Tibial artery (tissue), 4 donors: ENCODE data around the gene CSNK1A1.

ENCODE experiments used
- DNase-seq, 2 donors: peaks; one replicate each; pipeline ENCODE4 v3.0.0-alpha.2; 2019
- H3K27ac ChIP-seq, 2 donors: fragments of 200-600 bp; sonication (generic) in 1 of 2; 1 replicate in 1 of 2; 2 replicates in 1 of 2; pipeline ENCODE4 v1.5.1; 2018 to 2019; ENCODE audit warnings: mild to moderate bottlenecking in 1 of 2
- H3K27me3 ChIP-seq, 2 donors: fragments of 200-600 bp; sonication (generic) in 1 of 2; one replicate each; pipeline versions ENCODE4 v1.5.1 to v1.6.0; 2016 to 2019
- H3K36me3 ChIP-seq, 3 donors: fragments of 200-600 bp; sonication (generic) in 2 of 3; one replicate each; pipeline ENCODE4 v1.5.1; 2016 to 2019; ENCODE audit warnings: mild to moderate bottlenecking in 2 of 3
- H3K4me1 ChIP-seq, 4 donors: fragments of 200-600 bp; sonication (generic) in 2 of 4; 1 replicate in 3 of 4; 2 replicates in 1 of 4; pipeline ENCODE4 v1.5.1; 2016 to 2019
- H3K4me3 ChIP-seq, 2 donors: fragments of 200-600 bp; sonication (generic) in 1 of 2; 1 replicate in 1 of 2; 2 replicates in 1 of 2; pipeline ENCODE4 v1.5.1; 2018 to 2019; ENCODE audit warnings: mild to moderate bottlenecking in 2 of 2
- H3K9me3 ChIP-seq, 3 donors: fragments of 200-600 bp; sonication (generic) in 1 of 3; one replicate each; pipeline ENCODE4 v1.5.1; 2016 to 2019
- intact Hi-C: fragments of 100-400 bp; cut with DNase I; formaldehyde crosslinking; loops from one replicate; pipeline ENCODE4 v1.15.0; 2023; ENCODE audit warnings: low total_unique reads
- TF ChIP-seq, protein P1 (sequence below), 2 experiments: fragments of 200-600 bp in 1 of 2; fragments of 450-650 bp in 1 of 2; IDR thresholded peaks; one replicate each; pipeline ENCODE4 v1.5.1; 2017 to 2019; ENCODE audit warnings: antibody characterized with exemption in 2 of 2, mild to moderate bottlenecking in 1 of 2, moderate library complexity in 1 of 2

The CSNK1A1 gene

DNA sequence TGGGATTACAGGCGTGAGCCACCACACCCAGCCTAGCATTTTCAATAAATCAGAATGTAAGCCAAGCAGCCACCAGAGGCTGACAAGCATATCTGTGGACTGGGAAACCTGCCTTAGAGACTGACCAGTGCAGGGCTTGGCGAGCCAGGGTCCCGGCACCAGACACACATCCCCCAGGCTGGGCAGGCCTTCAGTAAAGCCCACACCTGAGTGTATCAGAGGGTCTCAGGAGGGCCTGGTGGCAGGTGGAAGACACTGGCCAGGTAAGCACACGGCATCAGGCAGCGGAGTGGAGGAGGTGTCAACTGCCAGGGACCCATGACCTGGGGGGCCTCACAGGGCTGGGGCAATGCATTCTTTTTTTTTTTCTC, 93.9 kb downstream of the CSNK1A1 start:
- H3K9me3 ChIP-seq: no peaks in the 10 kb centered on the region
- TF ChIP-seq, protein P1, sequence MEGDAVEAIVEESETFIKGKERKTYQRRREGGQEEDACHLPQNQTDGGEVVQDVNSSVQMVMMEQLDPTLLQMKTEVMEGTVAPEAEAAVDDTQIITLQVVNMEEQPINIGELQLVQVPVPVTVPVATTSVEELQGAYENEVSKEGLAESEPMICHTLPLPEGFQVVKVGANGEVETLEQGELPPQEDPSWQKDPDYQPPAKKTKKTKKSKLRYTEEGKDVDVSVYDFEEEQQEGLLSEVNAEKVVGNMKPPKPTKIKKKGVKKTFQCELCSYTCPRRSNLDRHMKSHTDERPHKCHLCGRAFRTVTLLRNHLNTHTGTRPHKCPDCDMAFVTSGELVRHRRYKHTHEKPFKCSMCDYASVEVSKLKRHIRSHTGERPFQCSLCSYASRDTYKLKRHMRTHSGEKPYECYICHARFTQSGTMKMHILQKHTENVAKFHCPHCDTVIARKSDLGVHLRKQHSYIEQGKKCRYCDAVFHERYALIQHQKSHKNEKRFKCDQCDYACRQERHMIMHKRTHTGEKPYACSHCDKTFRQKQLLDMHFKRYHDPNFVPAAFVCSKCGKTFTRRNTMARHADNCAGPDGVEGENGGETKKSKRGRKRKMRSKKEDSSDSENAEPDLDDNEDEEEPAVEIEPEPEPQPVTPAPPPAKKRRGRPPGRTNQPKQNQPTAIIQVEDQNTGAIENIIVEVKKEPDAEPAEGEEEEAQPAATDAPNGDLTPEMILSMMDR (IDR thresholded peaks at IDR 0.05): no peak
- no peak for DNase-seq
- H3K4me1 ChIP-seq: peaks cover 0 to 47% (median 27%) of the 10 kb centered on the region in 4 donors
- no peaks in the 10 kb centered on the region for H3K27me3 ChIP-seq
- H3K36me3 ChIP-seq: no peaks in the 10 kb centered on the region
- peak overlapping the region; percentile 62 to 80 for H3K27ac ChIP-seq
- intact Hi-C loops: no loop called here
- H3K4me3 ChIP-seq: no peak overlapping the region

DNA sequence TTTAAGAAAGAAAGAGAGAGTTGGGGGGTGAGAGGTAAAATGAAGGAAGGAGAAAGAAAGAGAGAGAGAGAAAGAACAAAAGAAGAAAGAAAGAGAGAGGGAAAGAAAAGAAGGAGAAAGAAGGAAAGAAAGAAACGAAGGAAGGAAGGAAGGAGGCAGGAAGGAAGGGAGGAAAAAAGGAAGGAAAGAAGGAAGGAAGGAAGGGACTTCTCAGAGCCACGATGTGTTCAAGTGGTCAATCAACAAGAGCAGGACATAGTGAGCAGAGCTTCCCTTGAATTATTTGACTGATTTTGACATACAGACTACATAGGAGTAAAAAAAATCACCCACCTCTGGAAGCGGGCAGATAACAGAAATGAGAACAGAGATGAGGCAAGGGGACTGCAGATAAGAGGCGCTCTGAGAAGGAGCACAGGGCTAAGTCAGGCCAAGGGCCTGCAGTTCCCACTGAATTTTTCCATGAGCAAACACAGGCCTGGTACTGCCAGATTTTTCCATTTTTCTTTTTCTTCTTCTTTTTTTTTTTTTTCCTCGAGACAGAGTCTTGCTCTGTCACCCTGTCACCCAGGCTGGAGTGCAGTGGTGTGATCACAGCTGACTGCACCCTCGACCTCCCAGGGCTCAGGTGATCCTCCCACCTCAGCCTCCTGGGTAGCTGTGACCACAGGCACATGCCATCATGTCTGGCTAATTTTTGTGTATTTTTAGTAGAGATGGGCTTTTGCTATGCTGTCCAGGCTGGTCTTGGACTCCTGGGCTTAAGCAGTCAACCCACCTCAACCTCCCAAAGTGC, 94.4 kb downstream of the CSNK1A1 start:
- intact Hi-C loops: no loop called here
- H3K4me1 ChIP-seq: peaks cover 0 to 51% (median 33%) of the 10 kb centered on the region in 4 donors

DNA sequence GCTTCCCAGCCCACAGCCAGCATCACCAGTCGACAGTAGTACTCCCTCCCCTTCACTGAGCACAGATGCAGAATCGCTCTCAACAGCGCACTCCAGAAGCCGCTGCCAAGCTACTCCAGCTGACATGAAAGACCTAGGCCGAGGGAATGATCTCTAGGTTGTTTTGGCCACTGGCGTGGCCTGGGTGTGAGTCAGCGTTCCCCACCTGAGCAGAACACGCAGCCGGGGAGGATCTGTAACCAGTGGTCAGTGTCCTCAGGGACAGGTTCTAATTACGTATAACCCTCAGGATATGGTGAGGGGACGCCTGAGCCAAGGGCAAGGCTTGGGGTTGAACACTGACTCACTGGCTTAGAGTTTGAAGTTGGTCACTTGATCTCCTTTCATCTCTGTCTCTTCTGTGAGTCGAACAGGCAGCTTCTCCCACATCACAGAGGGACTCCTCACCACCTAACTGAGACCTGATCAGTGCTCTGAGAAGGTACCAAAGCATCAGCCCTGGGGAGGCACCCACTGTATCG, 95.3 kb downstream of the CSNK1A1 start:
- DNase-seq: no peak
- Histone ChIP-seq H3K27ac (peak overlapping the region; percentile 62 to 80), H3K27me3 (no peaks in the 10 kb centered on the region), H3K36me3 (no peaks in the 10 kb centered on the region), H3K4me3 (no peak overlapping the region), H3K4me1 (peaks cover 0 to 56% (median 41%) of the 10 kb centered on the region in 4 donors), H3K9me3 (no peaks in the 10 kb centered on the region)
- TF ChIP-seq, protein P1 (IDR thresholded peaks at IDR 0.05): no peak
- intact Hi-C loops: no loop called here

More for the DNA sequence above, 94.4 kb downstream of the CSNK1A1 start:
- TF ChIP-seq, protein P1 (IDR thresholded peaks at IDR 0.05): no peak
- no peak overlapping the region for H3K4me3 ChIP-seq
- no peaks in the 10 kb centered on the region for H3K27me3 ChIP-seq
- H3K9me3 ChIP-seq: no peaks in the 10 kb centered on the region
- H3K27ac ChIP-seq: peak overlapping the region; percentile 62 to 80
- no peak for DNase-seq
- H3K36me3 ChIP-seq: no peaks in the 10 kb centered on the region

DNA sequence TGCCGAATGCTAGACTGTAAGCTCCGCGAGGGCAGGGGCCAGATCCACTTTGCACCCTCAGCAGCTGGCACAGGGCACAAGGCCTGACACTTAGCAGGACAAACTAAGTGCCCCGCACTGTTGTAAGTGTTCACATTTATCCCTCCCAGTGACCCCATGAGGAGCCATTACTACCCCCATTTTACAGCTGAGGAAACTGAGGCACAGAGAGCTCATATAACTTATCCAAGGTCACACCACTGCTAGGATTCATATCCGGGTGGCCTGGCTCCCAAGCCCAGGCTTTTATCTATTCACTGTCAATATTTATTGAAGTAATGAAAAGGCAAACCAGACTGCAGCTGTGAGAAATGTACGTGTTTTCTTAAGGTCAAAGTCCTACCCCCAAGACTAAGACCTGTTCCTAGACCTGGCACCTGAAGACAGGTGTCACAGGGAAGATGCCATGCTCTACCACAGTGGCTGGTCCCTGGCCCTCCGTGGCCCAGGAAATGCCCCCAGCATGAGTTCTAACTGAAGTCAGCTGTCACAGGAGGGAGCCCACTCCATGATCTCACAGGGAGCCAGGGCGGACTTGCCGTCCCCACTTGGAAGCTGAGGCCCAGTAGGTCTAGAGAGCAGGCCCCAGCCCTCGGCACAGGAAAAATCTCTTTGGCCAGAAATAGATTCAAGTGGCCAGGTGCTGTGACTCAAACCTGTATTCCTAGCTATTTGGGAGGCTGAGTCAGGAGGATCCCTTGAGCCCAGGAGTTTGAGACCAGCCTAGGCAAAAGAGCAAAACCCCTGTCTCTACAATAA, 97.4 kb downstream of the CSNK1A1 start:
- Histone ChIP-seq H3K36me3 (no peaks in the 10 kb centered on the region), H3K27me3 (no peaks in the 10 kb centered on the region), H3K4me1 (peaks cover 0 to 76% (median 60%) of the 10 kb centered on the region in 4 donors), H3K4me3 (no peak overlapping the region), H3K27ac (peak overlapping the region; percentile 88 to 92), H3K9me3 (no peaks in the 10 kb centered on the region)
- TF ChIP-seq, protein P1 (IDR thresholded peaks at IDR 0.05): no peak
- no peak for DNase-seq
- intact Hi-C loops: no loop called here

DNA sequence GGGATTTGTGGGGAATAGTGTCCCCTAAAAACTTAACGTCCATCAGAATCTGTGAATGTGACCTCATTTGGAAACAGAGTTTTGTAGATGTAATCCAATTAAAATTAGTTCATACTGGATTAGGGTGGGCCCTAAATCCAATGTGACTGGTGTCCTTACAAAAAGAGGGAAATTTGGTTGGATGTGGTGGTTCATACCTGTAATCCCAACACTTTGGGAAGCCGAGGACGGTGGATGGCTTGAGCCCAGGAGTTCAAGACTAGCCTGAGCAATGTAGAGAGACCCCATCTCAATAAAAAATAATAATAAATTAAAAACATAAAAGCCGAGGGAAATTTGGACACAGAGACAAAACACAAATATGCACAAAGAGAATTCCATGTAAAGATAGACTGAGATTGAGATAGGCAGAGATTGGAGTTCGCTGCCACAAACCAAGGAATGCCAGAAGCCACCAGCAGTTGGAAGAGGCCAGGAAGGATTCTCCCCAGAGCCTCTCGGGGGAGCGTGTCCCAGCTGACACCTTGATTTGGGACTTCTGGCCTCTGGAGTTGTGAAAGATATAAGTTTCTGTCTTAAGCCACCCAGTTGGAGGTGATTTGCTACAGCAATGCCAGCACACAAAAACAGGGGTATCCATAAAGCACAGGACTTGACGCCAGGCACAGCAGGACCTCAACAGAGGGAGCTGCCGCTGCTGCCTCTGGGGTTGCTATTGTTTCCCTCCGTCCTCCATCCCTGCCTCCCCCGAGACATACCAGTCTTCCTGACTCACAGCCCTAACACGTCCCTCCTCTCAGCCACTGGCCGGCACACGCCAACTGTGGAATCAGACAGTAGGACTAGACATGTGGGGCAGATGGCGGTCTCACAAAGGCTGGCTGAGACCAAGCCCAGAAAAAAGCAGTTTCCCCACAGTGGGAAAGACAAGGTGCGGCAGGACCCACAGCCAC, 98.3 kb downstream of the CSNK1A1 start:
- Histone ChIP-seq H3K27me3 (no peaks in the 10 kb centered on the region), H3K4me1 (peaks cover 0 to 83% (median 66%) of the 10 kb centered on the region in 4 donors), H3K4me3 (no peak overlapping the region), H3K36me3 (no peaks in the 10 kb centered on the region), H3K27ac (peak overlapping the region; percentile 88 to 92), H3K9me3 (no peaks in the 10 kb centered on the region)
- TF ChIP-seq, protein P1 (IDR thresholded peaks at IDR 0.05): peak in 1 of 2 experiments; percentile 16
- intact Hi-C loops: no loop called here
- peak; percentile 85 to 93 for DNase-seq
